Transverse colon (tissue), 4 donors: Measurements from ENCODE around the gene ACAP1. TPM values are rescaled to one million over a fixed set of nuclear protein-coding genes. Genes with fewer than 3 reads are reported as not detected.
A peak's percentile ranks its signal among the peaks of the same experiment; 100 is the strongest.

Experiments used
- DNase-seq: peaks from one replicate; pipeline ENCODE4 v3.0.0-alpha.2; 2019
- H3K27ac ChIP-seq, 4 donors: fragments of 200-600 bp; sonication (generic); 2 replicates each; pipeline ENCODE4 v1.5.1; 2016 to 2018; ENCODE audit warnings: inconsistent platforms in 4 of 4
- H3K27me3 ChIP-seq: fragments of 200-600 bp; sonication (generic); 2 replicates; pipeline ENCODE4 v1.5.1; 2017; ENCODE audit warnings: inconsistent platforms
- H3K36me3 ChIP-seq, 4 donors: fragments of 200-600 bp; sonication (generic); 2 replicates each; pipeline ENCODE4 v1.5.1; 2017 to 2019; ENCODE audit warnings: inconsistent platforms in 4 of 4
- H3K4me1 ChIP-seq, 4 donors: fragments of 200-600 bp; sonication (generic); 2 replicates each; pipeline ENCODE4 v1.5.1; 2017 to 2020; ENCODE audit warnings: inconsistent platforms in 4 of 4
- H3K4me3 ChIP-seq, 4 donors: fragments of 200-600 bp; sonication (generic); 1 replicate in 1 of 4; 2 replicates in 3 of 4; pipeline versions ENCODE4 v1.5.1 to v1.6.1; 2017 to 2019; ENCODE audit warnings: inconsistent platforms in 4 of 4
- H3K9me3 ChIP-seq, 2 donors: fragments of 200-600 bp; sonication (generic); 2 replicates each; pipeline ENCODE4 v1.5.1; 2017 to 2019; ENCODE audit warnings: inconsistent platforms in 2 of 2
- CTCF ChIP-seq, 5 experiments: fragments of 200-600 bp in 3 of 5; fragments of 450-650 bp in 2 of 5; sonication (generic) in 3 of 5; IDR thresholded peaks; 1 replicate in 2 of 5; 2 replicates in 3 of 5; pipeline ENCODE4 v1.5.1; 2016 to 2017; ENCODE audit warnings: antibody characterized with exemption in 5 of 5, inconsistent platforms in 3 of 5, mild to moderate bottlenecking in 2 of 5, moderate library complexity in 1 of 5
- EP300 ChIP-seq: sonication (generic); formaldehyde crosslinking; IDR thresholded peaks from one replicate; pipeline ENCODE4 v1.6.1; 2017; ENCODE audit warnings: antibody characterized with exemption, low read depth
- POLR2A ChIP-seq: fragments of 450-650 bp; IDR thresholded peaks from one replicate; pipeline ENCODE4 v1.6.1; 2016; ENCODE audit warnings: antibody characterized with exemption, mild to moderate bottlenecking, moderate library complexity
- POLR2AphosphoS5 ChIP-seq, 3 donors: sonication (generic); formaldehyde crosslinking; IDR thresholded peaks; one replicate each; pipeline ENCODE4 v1.6.1; 2016; ENCODE audit warnings: antibody characterized with exemption in 3 of 3
- WGBS, 2 donors: methylation state at CpG; one replicate each; pipeline ENCODE4 v1.1.5; 2018; ENCODE audit warnings: low coverage in 1 of 2; 5-methylcytosine and 5-hydroxymethylcytosine counted together
- in situ Hi-C, 4 donors: fragments of 200-750 bp; cut with MboI; loops; one replicate each; pipeline versions ENCODE4 v1.15.0 to v1.15.1; 2017; ENCODE audit warnings: low sequenced_read_pairs in 3 of 4, low pct_ligation_motif_present in 1 of 4, low pct_unique_long_range_greater_than_20kb in 1 of 4
- intact Hi-C: fragments of 100-400 bp; cut with DNase I; formaldehyde crosslinking; loops from one replicate; pipeline ENCODE4 v1.15.1; 2023; ENCODE audit warnings: low total_unique reads
- total RNA-seq, 4 donors: library from RNA; depleted of rRNA; stranded (reverse); fragments of >200 nt; gene quantifications; one replicate each; pipeline ENCODE4 v1.1.0, GENCODE V29; 2016

The ACAP1 gene
- total RNA-seq, 4 donors from 2014 or later, result 4.8 to 21.0 (median 10.0) TPM

GRCh38 chr17:7382901-7383300 is 46.6 kb downstream of the ACAP1 start:
- 92 to 100% methylated on average over 1 to 10 of the region's 10 CpGs for WGBS, 2 donors

DNA sequence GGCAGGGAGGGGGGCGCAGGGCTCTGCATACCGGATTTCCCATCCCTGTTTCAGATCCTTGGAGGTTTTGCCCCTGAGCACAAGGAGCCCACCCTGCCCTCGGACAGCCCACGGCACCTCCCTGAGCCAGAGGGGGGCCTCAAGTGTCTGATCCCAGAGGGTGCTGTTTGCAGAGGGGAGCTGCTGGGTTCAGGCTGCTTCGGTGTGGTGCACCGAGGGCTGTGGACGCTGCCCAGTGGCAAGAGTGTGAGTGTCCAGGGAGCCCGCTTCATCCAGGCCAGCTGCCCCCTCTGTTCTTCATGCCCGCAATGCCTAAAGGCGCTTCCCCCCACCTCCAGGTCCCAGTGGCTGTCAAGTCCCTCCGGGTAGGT is 47.0 kb downstream of the ACAP1 start:
- DNase-seq, result no peak
- TF ChIP-seq POLR2A (no peak), CTCF (IDR thresholded peaks at IDR 0.05) (no peak), EP300 (no peak), POLR2AphosphoS5 (IDR thresholded peaks at IDR 0.05) (no peak)
- H3K36me3 ChIP-seq, result no peaks in the 10 kb centered on the region
- no peak overlapping the region for H3K27ac ChIP-seq
- H3K4me3 ChIP-seq, result peak overlapping the region in 2 of 4 donors; percentile 31 to 40
- 89% methylated on average over 11 of the region's 11 CpGs; no CpG with 5 or more reads in 1 of the 2 donors for WGBS, 2 donors
- peaks cover 6 to 22% (median 22%) of the 10 kb centered on the region in 4 donors for H3K4me1 ChIP-seq
- in situ Hi-C loops (no loop called here), intact Hi-C loops (no loop called here)
- H3K27me3 ChIP-seq, result no peaks in the 10 kb centered on the region
- no peaks in the 10 kb centered on the region for H3K9me3 ChIP-seq

More at GRCh38 chr17:7382901-7383300, 46.6 kb downstream of the ACAP1 start:
- peaks cover 6 to 22% (median 22%) of the 10 kb centered on the region in 4 donors for H3K4me1 ChIP-seq
- no peak overlapping the region for H3K27ac ChIP-seq
- no peak overlapping the region for H3K4me3 ChIP-seq
- intact Hi-C loops (no loop called here), in situ Hi-C loops (no loop called here)
- DNase-seq, result no peak
- H3K36me3 ChIP-seq, result no peaks in the 10 kb centered on the region
- H3K27me3 ChIP-seq, result no peaks in the 10 kb centered on the region
- no peaks in the 10 kb centered on the region for H3K9me3 ChIP-seq
- TF ChIP-seq POLR2AphosphoS5 (IDR thresholded peaks at IDR 0.05) (no peak), CTCF (IDR thresholded peaks at IDR 0.05) (no peak), POLR2A (no peak), EP300 (no peak)

DNA sequence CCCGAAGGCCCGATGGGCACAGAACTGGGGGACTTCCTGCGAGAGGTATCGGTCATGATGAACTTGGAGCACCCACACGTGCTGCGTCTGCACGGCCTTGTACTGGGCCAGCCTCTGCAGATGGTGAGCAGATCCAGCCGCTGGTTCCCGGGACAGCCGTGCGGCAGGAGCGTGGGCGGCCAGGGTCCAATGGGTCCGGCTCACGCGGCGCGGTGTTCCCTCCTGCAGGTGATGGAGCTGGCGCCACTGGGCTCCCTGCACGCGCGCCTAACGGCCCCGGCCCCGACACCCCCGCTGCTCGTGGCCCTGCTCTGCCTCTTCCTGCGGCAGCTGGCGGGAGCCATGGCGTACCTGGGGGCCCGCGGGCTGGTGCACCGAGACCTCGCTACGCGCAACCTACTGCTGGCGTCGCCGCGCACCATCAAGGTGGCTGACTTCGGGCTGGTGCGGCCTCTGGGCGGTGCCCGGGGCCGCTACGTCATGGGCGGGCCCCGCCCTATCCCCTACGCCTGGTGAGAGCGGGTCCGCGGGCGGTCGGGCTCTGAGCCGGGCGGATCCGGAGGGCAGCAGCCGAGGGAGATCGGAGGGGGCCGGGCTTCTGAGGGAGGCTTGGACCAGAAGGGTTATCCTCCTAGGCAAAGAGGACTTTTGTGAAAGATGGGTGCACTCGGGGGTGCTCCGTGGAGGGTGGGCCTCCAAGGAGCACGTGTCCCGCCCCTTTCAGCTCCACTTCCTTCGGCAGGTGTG is 47.6 kb downstream of the ACAP1 start:
- peak overlapping the region; percentile 1 to 40 (median 26) for H3K4me3 ChIP-seq
- H3K27me3 ChIP-seq, result no peaks in the 10 kb centered on the region
- no peaks in the 10 kb centered on the region for H3K36me3 ChIP-seq
- H3K9me3 ChIP-seq, result no peaks in the 10 kb centered on the region
- peak; percentile 54 for DNase-seq
- in situ Hi-C loops, result no loop called here
- intact Hi-C loops, result no loop called here
- TF ChIP-seq POLR2AphosphoS5 (IDR thresholded peaks at IDR 0.05) (peak in 1 of 3 donors; percentile 7), EP300 (no peak)
- peak overlapping the region; percentile 14 to 60 (median 40) for H3K27ac ChIP-seq
- peaks cover 6 to 22% (median 22%) of the 10 kb centered on the region in 4 donors for H3K4me1 ChIP-seq
- 70% methylated on average over 55 of the region's 65 CpGs; no CpG with 5 or more reads in 1 of the 2 donors for WGBS, 2 donors

DNA sequence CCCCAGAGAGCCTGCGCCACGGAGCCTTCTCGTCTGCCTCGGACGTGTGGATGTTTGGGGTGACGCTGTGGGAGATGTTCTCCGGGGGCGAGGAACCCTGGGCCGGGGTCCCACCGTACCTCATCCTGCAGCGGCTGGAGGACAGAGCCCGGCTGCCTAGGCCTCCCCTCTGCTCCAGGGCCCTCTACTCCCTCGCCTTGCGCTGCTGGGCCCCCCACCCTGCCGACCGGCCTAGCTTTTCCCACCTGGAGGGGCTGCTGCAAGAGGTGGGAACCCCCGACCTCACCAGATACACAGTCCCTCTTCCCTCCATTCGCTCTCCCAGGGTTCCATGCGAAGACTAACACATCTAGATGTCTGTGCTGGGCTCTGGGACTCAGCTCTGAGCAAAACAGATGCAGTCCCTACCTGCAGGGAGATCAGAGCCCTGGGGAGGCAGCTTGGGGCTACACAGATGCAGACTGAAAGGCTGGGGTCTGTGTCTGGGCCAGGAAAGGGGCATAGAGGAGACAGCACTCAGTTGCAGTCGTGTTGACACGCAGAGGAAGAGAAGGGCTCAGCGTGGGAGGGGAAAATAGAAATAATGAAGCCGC is 48.3 kb downstream of the ACAP1 start:
- WGBS, 2 donors, result 75 to 100% methylated on average over 4 to 23 of the region's 23 CpGs
- Histone ChIP-seq H3K36me3 (no peaks in the 10 kb centered on the region), H3K4me1 (peaks cover 6 to 22% (median 22%) of the 10 kb centered on the region in 4 donors), H3K27ac (peak overlapping the region; percentile 14 to 60 (median 40)), H3K4me3 (peak overlapping the region in 3 of 4 donors; percentile 22 to 40 (median 31)), H3K9me3 (no peaks in the 10 kb centered on the region), H3K27me3 (no peaks in the 10 kb centered on the region)
- intact Hi-C loops, result no loop called here
- in situ Hi-C loops, result no loop called here
- no peak for DNase-seq
- TF ChIP-seq CTCF (IDR thresholded peaks at IDR 0.05) (no peak), POLR2A (no peak), POLR2AphosphoS5 (IDR thresholded peaks at IDR 0.05) (no peak), EP300 (no peak)
